ENCODE measurements around the gene CENPH. TPM values are rescaled to one million over a fixed set of nuclear protein-coding genes. Genes with fewer than 3 reads are reported as not detected.

The CENPH gene
- total RNA-seq, 1 donor, result 4.7 TPM

GRCh38 chr5:69213513-69214215 lies 24.3 kb downstream of the CENPH start:
- H2AFZ ChIP-seq (ENCODE audit: low read length), result no peak overlapping the region
- H3K27ac ChIP-seq (ENCODE audit: low read depth, low read length), result no peak overlapping the region
- no peaks in the 10 kb centered on the region for H3K27me3 ChIP-seq (ENCODE audit: insufficient read depth, low read length)
- peaks cover 4% of the 10 kb centered on the region for H3K4me1 ChIP-seq (ENCODE audit: insufficient read depth, low read length)
- no peak for TF ChIP-seq CTCF (IDR thresholded peaks at IDR 0.05; ENCODE audit: extremely low read depth, low read depth, low read length)
- no peak overlapping the region for H3K4me3 ChIP-seq (ENCODE audit: insufficient read depth, low read length)
- no peaks in the 10 kb centered on the region for H4K20me1 ChIP-seq (ENCODE audit: insufficient read depth, low read length)
- no peak overlapping the region for H3K4me2 ChIP-seq (ENCODE audit: insufficient read depth, low read length)
- no peaks in the 10 kb centered on the region for H3K9me3 ChIP-seq (ENCODE audit: low read depth, low read length)
- H3K36me3 ChIP-seq (ENCODE audit: insufficient read depth, low read length), result no peaks in the 10 kb centered on the region
- DNase-seq (ENCODE audit: insufficient read length, low spot score, missing footprints), result no peak
- H3K79me2 ChIP-seq (ENCODE audit: insufficient read depth, low read length), result peaks cover 10% of the 10 kb centered on the region

GRCh38 chr5:69217151-69217511 lies 27.7 kb downstream of the CENPH start:
- peaks cover 32% of the 10 kb centered on the region for H3K79me2 ChIP-seq (ENCODE audit: insufficient read depth, low read length)
- H4K20me1 ChIP-seq (ENCODE audit: insufficient read depth, low read length), result no peaks in the 10 kb centered on the region
- H3K4me2 ChIP-seq (ENCODE audit: insufficient read depth, low read length), result peak overlapping the region; percentile 98
- H3K27me3 ChIP-seq (ENCODE audit: insufficient read depth, low read length), result no peaks in the 10 kb centered on the region
- peak overlapping the region; percentile 94 for H2AFZ ChIP-seq (ENCODE audit: low read length)
- H3K27ac ChIP-seq (ENCODE audit: low read depth, low read length), result peak overlapping the region; percentile 48
- TF ChIP-seq CTCF (IDR thresholded peaks at IDR 0.05; ENCODE audit: extremely low read depth, low read depth, low read length), result no peak
- no peaks in the 10 kb centered on the region for H3K9me3 ChIP-seq (ENCODE audit: low read depth, low read length)
- H3K4me3 ChIP-seq (ENCODE audit: insufficient read depth, low read length), result peak overlapping the region; percentile 97
- no peak for DNase-seq (ENCODE audit: insufficient read length, low spot score, missing footprints)
- H3K4me1 ChIP-seq (ENCODE audit: insufficient read depth, low read length), result peaks cover 4% of the 10 kb centered on the region
- no peaks in the 10 kb centered on the region for H3K36me3 ChIP-seq (ENCODE audit: insufficient read depth, low read length)

- peak overlapping the region; percentile 98 for H3K4me2 ChIP-seq (ENCODE audit: insufficient read depth, low read length)
These were observed 28.5 kb downstream of the CENPH start for GRCh38 chr5:69217548-69218526.

More at GRCh38 chr5:69217548-69218526, 28.5 kb downstream of the CENPH start:
- Histone ChIP-seq H3K27ac (ENCODE audit: low read depth, low read length) (peak overlapping the region; percentile 80), H3K4me3 (ENCODE audit: insufficient read depth, low read length) (peak overlapping the region; percentile 97), H3K4me1 (ENCODE audit: insufficient read depth, low read length) (peaks cover 4% of the 10 kb centered on the region), H2AFZ (ENCODE audit: low read length) (peak overlapping the region; percentile 100), H4K20me1 (ENCODE audit: insufficient read depth, low read length) (no peaks in the 10 kb centered on the region), H3K36me3 (ENCODE audit: insufficient read depth, low read length) (no peaks in the 10 kb centered on the region), H3K27me3 (ENCODE audit: insufficient read depth, low read length) (no peaks in the 10 kb centered on the region), H3K79me2 (ENCODE audit: insufficient read depth, low read length) (peaks cover 38% of the 10 kb centered on the region), H3K9me3 (ENCODE audit: low read depth, low read length) (no peaks in the 10 kb centered on the region)
- DNase-seq (ENCODE audit: insufficient read length, low spot score, missing footprints), result peak; percentile 98
- peak; percentile 5 for TF ChIP-seq CTCF (IDR thresholded peaks at IDR 0.05; ENCODE audit: extremely low read depth, low read depth, low read length)
